Suprapubic skin (tissue), 4 donors: Measurements from ENCODE around the gene HDGFL2. TPM values are rescaled to one million over a fixed set of nuclear protein-coding genes. Genes with fewer than 3 reads are reported as not detected.
"Not testable (repeated sequence)": the region's sequence is repeated elsewhere in the genome, so short reads cannot be mapped to it uniquely, and the experiment has no call there.

Experiments used
- DNase-seq, 2 donors: peaks; one replicate each; pipeline ENCODE4 v3.0.0-alpha.2; 2019; ENCODE audit warnings: low spot score in 2 of 2
- H3K27ac ChIP-seq: fragments of 200-600 bp; sonication (generic); one replicate; pipeline ENCODE4 v1.5.1; 2019
- H3K27me3 ChIP-seq: fragments of 200-600 bp; sonication (generic); one replicate; pipeline ENCODE4 v1.5.1; 2019
- H3K36me3 ChIP-seq: fragments of 200-600 bp; sonication (generic); one replicate; pipeline ENCODE4 v1.5.1; 2019
- H3K4me1 ChIP-seq: fragments of 200-600 bp; sonication (generic); one replicate; pipeline ENCODE4 v1.5.1; 2019
- H3K4me3 ChIP-seq: fragments of 200-600 bp; sonication (generic); one replicate; pipeline ENCODE4 v1.5.1; 2019; ENCODE audit warnings: mild to moderate bottlenecking
- H3K9me3 ChIP-seq: fragments of 200-600 bp; sonication (generic); one replicate; pipeline ENCODE4 v1.5.1; 2019
- EP300 ChIP-seq: sonication (generic); formaldehyde crosslinking; IDR thresholded peaks from one replicate; pipeline ENCODE4 v1.6.1; 2017; ENCODE audit warnings: antibody characterized with exemption
- POLR2A ChIP-seq, 2 donors: fragments of 450-650 bp; IDR thresholded peaks; one replicate each; pipeline ENCODE4 v1.6.1; 2017; ENCODE audit warnings: antibody characterized with exemption in 2 of 2, mild to moderate bottlenecking in 2 of 2, moderate library complexity in 2 of 2
- POLR2AphosphoS5 ChIP-seq, 3 donors: sonication (generic); formaldehyde crosslinking; IDR thresholded peaks; one replicate each; pipeline ENCODE4 v1.6.1; 2017; ENCODE audit warnings: antibody characterized with exemption in 3 of 3
- WGBS: methylation state at CpG from one replicate; pipeline ENCODE4 v1.1.5; 2018; 5-methylcytosine and 5-hydroxymethylcytosine counted together
- total RNA-seq, 4 donors: library from RNA; depleted of rRNA; stranded (reverse); fragments of >200 nt; gene quantifications; one replicate each; pipeline ENCODE4 v1.1.0, GENCODE V29; 2016
- TF ChIP-seq, protein P1 (sequence below), 2 donors: fragments of 200-600 bp in 1 of 2; fragments of 450-650 bp in 1 of 2; sonication (generic) in 1 of 2; IDR thresholded peaks; one replicate each; pipeline ENCODE4 v1.5.1; 2016 to 2019; ENCODE audit warnings: antibody characterized with exemption in 2 of 2, mild to moderate bottlenecking in 1 of 2, moderate library complexity in 1 of 2

The HDGFL2 gene
- total RNA-seq, 4 donors from 2014 or later: 23.0 to 27.4 (median 23.4) TPM

DNA sequence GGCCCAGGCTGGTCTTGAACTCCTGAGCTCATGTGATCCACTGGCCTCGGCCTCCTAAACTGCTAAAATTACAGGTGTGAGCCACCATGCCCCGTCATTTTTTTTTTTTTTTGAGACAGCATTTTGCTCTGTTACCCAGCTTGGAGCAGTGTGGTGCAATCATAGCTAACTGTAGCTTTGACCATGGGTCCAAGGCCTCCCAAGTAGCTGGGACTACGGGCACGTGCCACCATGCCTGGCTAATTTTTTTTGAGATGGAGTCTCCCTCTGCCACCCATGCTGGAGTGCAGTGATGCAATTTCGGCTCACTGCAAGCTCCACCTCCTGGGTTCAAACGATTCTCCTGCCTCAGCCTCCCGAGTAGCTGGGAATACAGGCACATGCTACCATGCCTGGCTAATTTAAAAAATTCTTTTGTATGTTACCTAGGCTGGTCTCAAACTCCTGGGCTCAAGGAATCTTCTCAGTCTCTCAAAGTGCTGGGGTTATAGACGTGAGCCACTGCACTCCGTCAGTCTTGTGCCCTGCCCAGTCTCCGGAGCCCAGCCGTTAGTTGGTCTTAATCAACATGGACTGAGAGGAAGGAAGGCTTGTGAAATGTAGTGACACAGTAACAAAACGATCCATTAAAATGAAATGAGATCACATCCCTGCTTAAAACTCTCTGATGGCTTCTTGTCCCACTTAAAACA lies 69.2 kb downstream of the HDGFL2 start:
- Histone ChIP-seq H3K4me3 (no peak overlapping the region), H3K27ac (no peak overlapping the region), H3K4me1 (peaks cover 5% of the 10 kb centered on the region), H3K36me3 (no peaks in the 10 kb centered on the region), H3K9me3 (no peaks in the 10 kb centered on the region), H3K27me3 (peaks cover 29% of the 10 kb centered on the region)
- TF ChIP-seq, protein P1, sequence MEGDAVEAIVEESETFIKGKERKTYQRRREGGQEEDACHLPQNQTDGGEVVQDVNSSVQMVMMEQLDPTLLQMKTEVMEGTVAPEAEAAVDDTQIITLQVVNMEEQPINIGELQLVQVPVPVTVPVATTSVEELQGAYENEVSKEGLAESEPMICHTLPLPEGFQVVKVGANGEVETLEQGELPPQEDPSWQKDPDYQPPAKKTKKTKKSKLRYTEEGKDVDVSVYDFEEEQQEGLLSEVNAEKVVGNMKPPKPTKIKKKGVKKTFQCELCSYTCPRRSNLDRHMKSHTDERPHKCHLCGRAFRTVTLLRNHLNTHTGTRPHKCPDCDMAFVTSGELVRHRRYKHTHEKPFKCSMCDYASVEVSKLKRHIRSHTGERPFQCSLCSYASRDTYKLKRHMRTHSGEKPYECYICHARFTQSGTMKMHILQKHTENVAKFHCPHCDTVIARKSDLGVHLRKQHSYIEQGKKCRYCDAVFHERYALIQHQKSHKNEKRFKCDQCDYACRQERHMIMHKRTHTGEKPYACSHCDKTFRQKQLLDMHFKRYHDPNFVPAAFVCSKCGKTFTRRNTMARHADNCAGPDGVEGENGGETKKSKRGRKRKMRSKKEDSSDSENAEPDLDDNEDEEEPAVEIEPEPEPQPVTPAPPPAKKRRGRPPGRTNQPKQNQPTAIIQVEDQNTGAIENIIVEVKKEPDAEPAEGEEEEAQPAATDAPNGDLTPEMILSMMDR (IDR thresholded peaks at IDR 0.05): no peak
- TF ChIP-seq EP300 (no peak), POLR2A (IDR thresholded peaks at IDR 0.05) (no peak), POLR2AphosphoS5 (IDR thresholded peaks at IDR 0.05) (no peak)
- 79% methylated on average over 12 of the region's 12 CpGs for WGBS
- no peak for DNase-seq

GRCh38 chr19:4541806-4542145 lies 69.7 kb downstream of the HDGFL2 start:
- not testable (repeated sequence) for H3K27ac ChIP-seq, H3K4me1 ChIP-seq, H3K9me3 ChIP-seq, H3K4me3 ChIP-seq, H3K36me3 ChIP-seq, DNase-seq
- H3K27me3 ChIP-seq: peaks cover 25% of the 10 kb centered on the region
- WGBS: 89% methylated on average over 12 of the region's 12 CpGs

DNA sequence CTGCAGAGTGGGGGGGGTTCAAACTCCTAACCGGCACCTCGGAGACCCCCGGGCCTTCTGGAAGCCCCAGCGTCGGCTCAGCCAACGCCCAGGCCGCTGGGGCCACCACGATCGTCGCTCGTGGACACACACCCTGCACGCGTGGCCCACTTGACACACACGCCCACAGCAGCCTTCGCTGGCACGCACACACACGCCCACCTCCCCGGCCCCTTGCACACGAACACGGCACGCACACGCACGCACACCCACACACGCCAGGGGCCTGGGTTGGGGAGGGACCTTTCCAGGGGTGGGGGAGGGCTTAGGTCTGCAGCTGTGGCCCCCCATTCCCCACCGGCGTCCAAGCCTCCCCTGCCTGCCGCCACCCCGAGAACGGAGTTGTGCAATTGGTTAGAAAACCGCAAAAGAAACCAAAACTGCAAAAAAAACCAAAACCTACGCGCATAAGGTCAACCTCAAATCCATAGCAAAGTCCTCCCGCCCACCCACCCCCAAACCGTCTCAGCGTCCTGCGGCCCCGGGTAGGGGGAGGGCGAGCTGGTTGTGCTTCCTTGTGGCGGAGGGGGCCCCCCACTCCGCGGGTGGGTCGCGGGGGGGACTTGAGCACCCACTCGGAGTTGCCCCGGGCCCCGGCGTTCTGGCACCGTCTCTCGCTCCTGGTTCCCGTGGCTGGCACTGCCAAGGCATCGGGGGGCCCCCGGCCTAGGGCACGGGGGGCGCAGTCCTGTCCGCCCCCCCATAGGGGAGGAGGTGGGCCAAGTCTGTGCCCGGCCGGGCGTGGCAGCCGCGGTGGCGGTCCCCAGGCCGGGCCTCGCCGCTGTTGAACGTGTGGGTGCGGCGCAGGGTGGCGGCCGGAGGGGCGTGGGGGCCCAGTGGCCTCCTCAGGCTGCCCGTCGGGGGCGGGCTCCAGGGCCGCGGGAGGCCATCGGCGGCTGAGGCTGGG lies 71.1 kb downstream of the HDGFL2 start:
- Histone ChIP-seq H3K27me3 (peaks cover 11% of the 10 kb centered on the region), H3K27ac (no peak overlapping the region), H3K9me3 (no peaks in the 10 kb centered on the region), H3K36me3 (no peaks in the 10 kb centered on the region), H3K4me3 (peak overlapping the region; percentile 24), H3K4me1 (peaks cover 5% of the 10 kb centered on the region)
- TF ChIP-seq, protein P1 (IDR thresholded peaks at IDR 0.05): no peak
- TF ChIP-seq EP300: no peak
- TF ChIP-seq POLR2A (IDR thresholded peaks at IDR 0.05): no peak
- no peak for TF ChIP-seq POLR2AphosphoS5 (IDR thresholded peaks at IDR 0.05)
- DNase-seq: no peak
- 79% methylated on average over 31 of the region's 77 CpGs for WGBS

GRCh38 chr19:4543842-4544647 lies 71.9 kb downstream of the HDGFL2 start:
- no peaks in the 10 kb centered on the region for H3K9me3 ChIP-seq
- TF ChIP-seq, protein P1 (IDR thresholded peaks at IDR 0.05): no peak
- TF ChIP-seq POLR2A (IDR thresholded peaks at IDR 0.05): no peak
- TF ChIP-seq POLR2AphosphoS5 (IDR thresholded peaks at IDR 0.05): no peak
- no peak for TF ChIP-seq EP300
- H3K27ac ChIP-seq: no peak overlapping the region
- H3K36me3 ChIP-seq: no peaks in the 10 kb centered on the region
- DNase-seq: no peak
- H3K4me1 ChIP-seq: peaks cover 5% of the 10 kb centered on the region
- H3K27me3 ChIP-seq: peaks cover 8% of the 10 kb centered on the region
- no peak overlapping the region for H3K4me3 ChIP-seq
- 94% methylated on average over 47 of the region's 87 CpGs for WGBS

GRCh38 chr19:4547303-4548237 lies 75.5 kb downstream of the HDGFL2 start:
- H3K27me3 ChIP-seq: peaks cover 17% of the 10 kb centered on the region
- no peak overlapping the region for H3K4me3 ChIP-seq
- DNase-seq: no peak
- no peaks in the 10 kb centered on the region for H3K36me3 ChIP-seq
- WGBS: 70% methylated on average over 17 of the region's 32 CpGs
- no peaks in the 10 kb centered on the region for H3K9me3 ChIP-seq
- H3K4me1 ChIP-seq: no peaks in the 10 kb centered on the region
- no peak for TF ChIP-seq POLR2A (IDR thresholded peaks at IDR 0.05)
- TF ChIP-seq, protein P1 (IDR thresholded peaks at IDR 0.05): no peak
- TF ChIP-seq POLR2AphosphoS5 (IDR thresholded peaks at IDR 0.05): no peak
- TF ChIP-seq EP300: no peak
- H3K27ac ChIP-seq: no peak overlapping the region
